ENCODE data around the gene C19orf53. TPM values are rescaled to one million over a fixed set of nuclear protein-coding genes. Genes with fewer than 3 reads are reported as not detected.

The C19orf53 gene
- total and polyA plus RNA-seq, 10 of the 15 experiments (the other 5 are each of a cell fraction or from before 2014, with no cell fraction given), result 109 to 449 (median 218) TPM

GRCh38 chr19:13799669-13800068 is 25.4 kb downstream of the C19orf53 start:
- DNase-seq (ENCODE audit: low read depth, low spot score) (no peak), FAIRE-seq (no peak), ATAC-seq (no peak)
- BruUV-seq (replicated peaks), result no TSS peak
- H3K4me1 ChIP-seq (ENCODE audit: control insufficient read depth, insufficient read depth, low read length), result peaks cover 9% of the 10 kb centered on the region
- RAD21 ChIA-PET (ENCODE audit: unreplicated experiment), result no interaction called here
- in situ Hi-C loops (cut with MboI) (no loop called here), intact Hi-C loops (cut with micrococcal nuclease; ENCODE audit: unreplicated experiment) (loop anchor here (5.0 kb wide), 1 partner anchor 38 kb away; no protein-coding TSS in a partner anchor)
- CTCF ChIA-PET, result no interaction called here
- no peak overlapping the region for H3K27ac ChIP-seq (ENCODE audit: control insufficient read depth, insufficient read depth)
- SMC1A ChIA-PET (ENCODE audit: uncharacterized antibody, unreplicated experiment), result no interaction called here
- H3K9ac ChIP-seq (ENCODE audit: control insufficient read depth, insufficient read depth, low read length), result no peak overlapping the region
- no peaks in the 10 kb centered on the region for H3K27me3 ChIP-seq (replicated peaks in 1 of 2; ENCODE audit: control insufficient read depth in 2 of 2, insufficient read depth in 2 of 2, low read length in 1 of 2)
- H3K36me3 ChIP-seq (ENCODE audit: control insufficient read depth in 2 of 2, insufficient read depth in 2 of 2, low read length in 1 of 2), result no peaks in the 10 kb centered on the region
- POLR2A ChIA-PET, result interaction anchor here (0.7 kb wide), 3 partner anchors 64 to 652 kb away, joined by 3 to 9 read pairs (median 7); no protein-coding TSS in a partner anchor
- no peak overlapping the region for H2AFZ ChIP-seq (ENCODE audit: control insufficient read depth, low read depth, low read length)
- WGBS (ENCODE audit: insufficient coverage, insufficient replicate concordance, low lambda C conversion rate, missing lambda C conversion rate), result 98% methylated on average over 18 of the region's 22 CpGs
- no peaks in the 10 kb centered on the region for H3K9me3 ChIP-seq (replicated peaks; ENCODE audit: control insufficient read depth, insufficient read depth, low read length)
- H3K4me3 ChIP-seq, result no peak overlapping the region
- H4K20me1 ChIP-seq (ENCODE audit: control insufficient read depth, insufficient read depth), result no peaks in the 10 kb centered on the region
- peaks cover 12% of the 10 kb centered on the region for H3K79me2 ChIP-seq (ENCODE audit: control insufficient read depth, insufficient read depth, low read length)
- H3K4me2 ChIP-seq (ENCODE audit: control insufficient read depth, insufficient read depth), result no peak overlapping the region
- no peak for TF ChIP-seq CEBPB (IDR thresholded peaks at IDR 0.05; ENCODE audit: borderline replicate concordance in 1 of 2, low read depth in 2 of 2, low read length in 2 of 2)
- no peak for TF ChIP-seq SKIL (IDR thresholded peaks at IDR 0.05; ENCODE audit: low read depth, poor library complexity, severe bottlenecking)
- no peak for TF ChIP-seq NFIC (IDR thresholded peaks at IDR 0.05; ENCODE audit: low read depth, low read length)
- no peak for TF ChIP-seq BACH1 (IDR thresholded peaks at IDR 0.05; ENCODE audit: borderline replicate concordance)
- TF ChIP-seq CHD2 (IDR thresholded peaks at IDR 0.05; ENCODE audit: borderline replicate concordance, low read depth, low read length), result no peak
- no peak for TF ChIP-seq KAT2A (conservative IDR thresholded peaks at IDR 0.05; ENCODE audit: control insufficient read depth, low read depth, low read length)
- no peak for TF ChIP-seq SPI1 (IDR thresholded peaks at IDR 0.05; ENCODE audit: borderline replicate concordance, insufficient read depth, low read depth, low read length)
- no peak for TF ChIP-seq POLR2A (IDR thresholded peaks at IDR 0.05; ENCODE audit: low read depth, low read length)
- no peak for TF ChIP-seq PKNOX1 (IDR thresholded peaks at IDR 0.05)
- TF ChIP-seq YY1 (IDR thresholded peaks at IDR 0.05; ENCODE audit: low read depth, low read length), result no peak
- TF ChIP-seq IKZF1 (conservative IDR thresholded peaks at IDR 0.05), result no peak
- no peak for TF ChIP-seq MTA2 (IDR thresholded peaks at IDR 0.05; ENCODE audit: low read depth)
- TF ChIP-seq E4F1 (IDR thresholded peaks at IDR 0.05; ENCODE audit: borderline replicate concordance, partially characterized antibody), result no peak
- TF ChIP-seq CHD4 (IDR thresholded peaks at IDR 0.05), result no peak
- no peak for TF ChIP-seq ZNF592 (IDR thresholded peaks at IDR 0.05)
- TF ChIP-seq GABPA (IDR thresholded peaks at IDR 0.05; ENCODE audit: low read depth), result no peak

All from GM12878 (cell line).